GM18502 (cell line): ENCODE results near the gene MBNL3.
"Not testable (repeated sequence)": the region's sequence is repeated elsewhere in the genome, so short reads cannot be mapped to it uniquely, and the experiment has no call there.

ENCODE experiments used
- ATAC-seq: cut with Tn5 transposase; IDR thresholded peaks from one replicate; pipeline ENCODE4 v1.9.1; 2021; ENCODE audit warnings: mild to moderate bottlenecking; ENCODE audit not compliant: unreplicated experiment, poor library complexity

The MBNL3 gene

GRCh38 chrX:132389480-132389879, 99.4 kb downstream of the MBNL3 start:
- no peak for ATAC-seq

GRCh38 chrX:132388371-132388770, 100.5 kb downstream of the MBNL3 start:
- no peak for ATAC-seq

GRCh38 chrX:132384301-132384700, 104.5 kb downstream of the MBNL3 start:
- no peak for ATAC-seq

GRCh38 chrX:132382068-132382467, 106.8 kb downstream of the MBNL3 start:
- ATAC-seq, result no peak

- ATAC-seq, result no peak
Measured at GRCh38 chrX:132378281-132378680, 110.6 kb downstream of the MBNL3 start.

GRCh38 chrX:132375941-132376340, 112.9 kb downstream of the MBNL3 start:
- no peak for ATAC-seq

- ATAC-seq, result no peak
Measured at GRCh38 chrX:132373610-132374009, 115.2 kb downstream of the MBNL3 start.

- ATAC-seq, result no peak
Measured at GRCh38 chrX:132369617-132370326, 119.1 kb downstream of the MBNL3 start.

- ATAC-seq, result no peak
Measured at GRCh38 chrX:132367984-132368383, 120.9 kb downstream of the MBNL3 start.

GRCh38 chrX:132367314-132367713, 121.5 kb downstream of the MBNL3 start:
- no peak for ATAC-seq

GRCh38 chrX:132365490-132365889, 123.3 kb downstream of the MBNL3 start:
- no peak for ATAC-seq

- no peak for ATAC-seq
Measured at GRCh38 chrX:132364313-132364712, 124.5 kb downstream of the MBNL3 start.

- no peak for ATAC-seq
Measured at GRCh38 chrX:132353430-132353829, 135.4 kb downstream of the MBNL3 start.

- ATAC-seq, result no peak
Measured at GRCh38 chrX:132336172-132336571, 152.7 kb downstream of the MBNL3 start.

GRCh38 chrX:132333351-132333750, 155.5 kb downstream of the MBNL3 start:
- ATAC-seq, result no peak

- ATAC-seq, result no peak
Measured at GRCh38 chrX:132331532-132331931, 157.3 kb downstream of the MBNL3 start.

- no peak for ATAC-seq
Measured at GRCh38 chrX:132331000-132331399, 157.8 kb downstream of the MBNL3 start.

GRCh38 chrX:132330156-132330729, 158.6 kb downstream of the MBNL3 start:
- no peak for ATAC-seq

GRCh38 chrX:132326960-132327359, 161.9 kb downstream of the MBNL3 start:
- ATAC-seq, result not testable (repeated sequence)
